GM21825 (cell line): ENCODE measurements around the gene CLDN15.
"Not testable (repeated sequence)": the region's sequence is repeated elsewhere in the genome, so short reads cannot be mapped to it uniquely, and the experiment has no call there.

Experiments used
- ATAC-seq: cut with Tn5 transposase; IDR thresholded peaks from one replicate; pipeline ENCODE4 v1.9.1; 2021; ENCODE audit warnings: mild to moderate bottlenecking, moderate library complexity; ENCODE audit not compliant: unreplicated experiment

Gene CLDN15

GRCh38 chr7:101200504-101200861, 37.1 kb downstream of the CLDN15 start:
- ATAC-seq = no peak

DNA sequence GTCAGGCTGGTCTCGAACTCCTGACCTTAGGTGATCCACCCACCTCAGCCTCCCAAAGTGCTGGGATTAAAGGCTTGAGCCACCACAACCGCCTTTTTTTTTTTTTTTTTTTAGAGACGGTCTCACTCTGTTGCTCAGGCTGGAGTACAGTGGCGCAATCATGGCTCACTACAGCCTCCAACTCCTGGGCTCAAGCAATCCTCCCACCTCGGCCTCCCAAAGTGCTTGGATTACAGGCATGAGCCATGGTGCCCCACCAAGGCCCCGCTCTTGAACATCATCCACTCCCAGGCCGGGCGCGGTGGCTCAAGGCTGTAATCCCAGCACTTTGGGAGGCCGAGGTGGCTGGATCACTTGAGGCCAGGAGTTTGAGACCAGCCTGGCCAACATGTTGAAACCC, 38.1 kb downstream of the CLDN15 start:
- not testable (repeated sequence) for ATAC-seq

DNA sequence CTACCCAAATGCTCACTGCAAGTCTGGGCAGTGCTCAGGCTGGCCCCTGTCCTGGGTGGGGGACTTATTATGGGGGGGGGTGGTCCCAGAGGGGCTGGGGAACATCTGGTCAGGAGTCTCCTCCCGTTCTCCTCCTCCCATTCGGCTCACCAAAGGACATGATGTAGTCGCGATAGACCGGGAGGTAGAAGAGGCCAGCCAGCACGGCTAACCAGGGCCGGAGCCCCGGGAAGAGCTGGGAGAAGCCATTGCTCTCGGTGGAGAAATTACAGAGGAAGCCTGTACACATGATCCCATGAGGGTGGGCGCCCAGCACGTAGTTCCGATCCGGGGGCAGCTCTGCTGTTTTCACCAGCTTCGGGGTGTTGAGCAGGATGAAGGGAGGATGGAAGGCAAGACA, 39.1 kb downstream of the CLDN15 start:
- no peak for ATAC-seq

- no peak for ATAC-seq
Measured at GRCh38 chr7:101197991-101198390, 39.6 kb downstream of the CLDN15 start.

DNA sequence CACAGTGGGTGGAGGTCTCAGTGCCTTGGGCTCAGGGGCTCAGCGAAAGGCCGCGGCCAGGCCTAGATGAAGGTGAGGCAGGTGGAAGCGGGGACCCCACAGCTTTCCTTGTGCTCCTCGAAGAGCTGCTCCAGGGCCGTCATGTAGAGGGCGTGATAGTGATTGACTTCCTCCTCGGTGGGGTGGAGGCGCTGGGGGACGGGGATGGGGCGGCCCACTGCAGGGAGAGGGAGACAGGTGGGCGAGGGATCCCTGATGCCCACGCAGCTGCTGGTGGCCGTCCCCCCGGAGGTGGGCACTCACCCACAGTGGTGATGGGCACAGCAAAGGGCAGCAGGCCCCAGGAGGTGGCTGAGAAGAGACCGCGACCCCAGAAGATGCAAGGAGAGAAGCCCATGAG, 41.7 kb downstream of the CLDN15 start:
- no peak for ATAC-seq

DNA sequence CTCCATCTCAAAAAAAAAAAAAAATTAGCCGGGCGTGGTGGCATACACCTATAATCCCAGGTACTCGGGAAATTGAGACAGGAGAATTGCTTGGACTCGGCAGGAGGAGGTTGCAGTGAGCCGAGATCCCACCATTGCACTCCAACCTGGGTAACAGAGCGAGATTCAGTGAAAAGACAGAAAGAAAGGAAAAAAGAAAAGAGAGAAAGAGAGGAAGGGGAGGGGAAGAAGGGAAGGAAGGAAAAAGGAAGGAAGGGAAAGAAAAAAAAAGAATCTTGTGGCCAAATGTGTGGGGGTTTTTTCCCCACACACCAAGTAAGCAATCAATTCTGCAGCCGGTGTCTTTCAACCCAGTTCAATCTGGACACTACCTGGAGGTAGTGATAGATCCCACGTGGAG, 48.5 kb downstream of the CLDN15 start:
- ATAC-seq = no peak

- no peak for ATAC-seq
Measured at GRCh38 chr7:101186844-101187428, 50.7 kb downstream of the CLDN15 start.

DNA sequence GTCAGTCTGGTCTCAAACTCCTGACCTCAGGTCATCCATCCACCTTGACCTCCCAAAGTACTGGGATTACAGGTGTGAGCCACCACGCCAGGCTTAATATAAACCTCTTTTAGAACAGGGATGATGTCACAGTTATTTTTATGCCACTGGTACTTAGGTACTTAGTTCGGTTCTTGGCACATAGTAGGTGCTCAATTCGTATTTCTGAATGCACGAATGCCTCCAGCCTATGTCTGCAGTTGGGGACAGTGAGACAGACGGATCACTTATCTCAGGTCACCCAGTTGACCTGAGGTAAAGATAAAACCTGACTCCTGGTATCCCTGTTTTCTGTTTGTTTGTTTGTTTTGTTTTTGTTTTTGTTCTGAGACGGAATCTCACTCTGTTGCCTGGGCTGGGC, 51.4 kb downstream of the CLDN15 start:
- no peak for ATAC-seq

DNA sequence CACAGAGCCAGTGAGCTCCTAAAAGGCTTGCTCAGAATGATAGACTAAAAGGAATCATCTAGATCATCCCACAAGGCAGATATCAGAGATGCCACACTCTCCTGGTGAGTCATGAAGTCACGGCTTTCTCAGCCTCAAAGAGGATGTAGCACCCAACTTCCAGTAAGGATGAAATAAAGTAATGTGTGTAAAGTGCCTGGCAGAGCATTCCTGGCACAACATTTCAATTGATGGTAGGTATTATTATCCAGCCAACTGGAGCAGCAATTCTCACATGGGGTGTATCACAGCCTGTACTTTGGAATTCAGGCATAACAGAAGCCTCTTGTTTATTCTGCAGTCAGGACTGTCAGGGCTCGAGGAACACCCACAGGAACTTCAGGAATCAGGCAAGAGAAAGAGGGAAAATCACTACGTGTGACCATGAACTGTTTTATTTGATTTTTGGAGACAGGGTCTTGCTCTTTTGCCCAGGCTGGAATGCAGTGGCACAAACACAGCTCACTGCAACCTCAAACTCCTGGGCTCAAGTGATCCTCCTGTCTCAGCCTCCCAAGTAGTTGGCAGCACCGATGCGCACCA, 52.3 kb downstream of the CLDN15 start:
- no peak for ATAC-seq
